ENCODE measurements around the gene TBC1D21.

DNA sequence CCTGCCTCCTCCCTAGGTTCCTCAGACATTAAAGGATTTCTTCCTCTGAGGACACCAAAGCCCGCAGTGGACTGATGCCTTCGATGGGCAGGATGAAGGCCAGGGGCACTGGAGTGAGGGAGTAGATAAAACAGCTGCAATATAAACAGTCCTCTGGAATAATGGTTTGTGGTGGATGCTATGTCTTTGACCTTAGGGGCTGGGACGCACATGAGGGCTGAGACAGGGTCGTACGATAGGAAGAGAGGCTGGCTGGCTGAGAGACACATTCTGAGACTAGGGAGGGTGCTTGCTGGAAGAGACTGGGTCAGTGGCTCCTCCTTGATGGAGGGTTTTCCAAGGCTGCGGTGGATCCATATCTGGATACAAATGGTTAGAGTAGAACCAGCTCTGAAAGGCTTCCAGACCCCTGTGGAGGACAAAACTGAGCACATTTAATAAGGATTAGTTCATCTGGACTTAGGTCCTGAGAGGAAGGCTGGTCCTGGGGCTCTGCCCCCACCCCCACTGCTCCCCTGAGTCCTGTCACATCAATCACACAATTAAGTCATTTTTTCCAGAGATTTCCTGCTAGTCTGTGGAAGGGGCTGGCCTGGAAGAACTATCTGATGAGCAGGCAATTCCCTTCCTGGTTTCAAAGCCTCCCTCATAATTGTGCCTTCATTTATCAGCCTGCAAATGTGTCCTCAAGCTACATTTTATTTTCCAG is 15.8 kb downstream of the TBC1D21 start:
- TF ChIP-seq NFIC (IDR thresholded peaks at IDR 0.05) (no peak), EP400 (IDR thresholded peaks at IDR 0.05) (no peak)

All from K562 (cell line).